Ovary (tissue), 3 donors: Measurements from ENCODE around the gene ATP6AP1.

Experiments
- CTCF ChIP-seq, 3 donors: fragments of 450-650 bp in 2 of 3; fragments of 200-600 bp in 1 of 3; IDR thresholded peaks; one replicate each; pipeline versions ENCODE4 v1.5.1 to v1.8.0; 2016 to 2022; ENCODE audit warnings: antibody characterized with exemption in 3 of 3, mild to moderate bottlenecking in 1 of 3
- EP300 ChIP-seq: sonication (generic); formaldehyde crosslinking; IDR thresholded peaks from one replicate; pipeline ENCODE4 v1.6.1; 2017; ENCODE audit warnings: antibody characterized with exemption
- POLR2A ChIP-seq: fragments of 450-650 bp; IDR thresholded peaks from one replicate; pipeline ENCODE4 v1.6.1; 2017; ENCODE audit warnings: antibody characterized with exemption, mild to moderate bottlenecking, moderate library complexity
- donor health status: DM: no; HTN: no; CAD: no.

- TF ChIP-seq CTCF (IDR thresholded peaks at IDR 0.05) (no peak), EP300 (no peak), POLR2A (no peak)
Observed at GRCh38 chrX:154477891-154478477, 49.5 kb downstream of the ATP6AP1 start.
